Endodermal cell (in vitro differentiated cells): Measurements from ENCODE around the gene RCAN1. TPM values are rescaled to one million over a fixed set of nuclear protein-coding genes. Genes with fewer than 3 reads are reported as not detected.

ENCODE experiments used
- DNase-seq: peaks from one replicate; pipeline ENCODE4 v3.0.0-alpha.2; 2017
- H3K27ac ChIP-seq: 2 replicates; pipeline ENCODE4 v1.5.1; 2013; ENCODE audit warnings: mild to moderate bottlenecking, low read depth, low read length, moderate library complexity
- H3K27me3 ChIP-seq: 2 replicates; pipeline ENCODE4 v1.6.1; 2013; ENCODE audit warnings: mild to moderate bottlenecking, low read length, moderate library complexity; ENCODE audit not compliant: insufficient read depth, control insufficient read depth, poor library complexity, severe bottlenecking
- H3K36me3 ChIP-seq: 2 replicates; pipeline ENCODE4 v1.7.0; 2013; ENCODE audit warnings: mild to moderate bottlenecking, low read length, moderate library complexity; ENCODE audit not compliant: control insufficient read depth, insufficient read depth
- H3K4me1 ChIP-seq: one replicate; pipeline ENCODE4 v1.7.0; 2013; ENCODE audit warnings: low read length; ENCODE audit not compliant: control insufficient read depth, insufficient read depth
- H3K4me3 ChIP-seq: 2 replicates; pipeline ENCODE4 v1.5.1; 2013; ENCODE audit warnings: mild to moderate bottlenecking, low read length, moderate library complexity
- H3K9ac ChIP-seq: 2 replicates; pipeline ENCODE4 v1.6.1; 2013; ENCODE audit warnings: mild to moderate bottlenecking, low read length, moderate library complexity; ENCODE audit not compliant: poor library complexity, severe bottlenecking; ENCODE audit errors: extremely low read depth
- H3K9me3 ChIP-seq: 2 replicates; pipeline ENCODE4 v1.6.1; 2013; ENCODE audit warnings: mild to moderate bottlenecking, low read length, moderate library complexity; ENCODE audit not compliant: control insufficient read depth
- H3K27ac Mint-ChIP-seq: 2 replicates; pipeline ENCODE4 v1.8.0; 2020; ENCODE audit warnings: mixed read lengths
- H3K27me3 Mint-ChIP-seq: 2 replicates; pipeline ENCODE4 v1.8.0; 2021; ENCODE audit warnings: mild to moderate bottlenecking, mixed read lengths; ENCODE audit not compliant: insufficient read depth
- H3K36me3 Mint-ChIP-seq: 2 replicates; pipeline ENCODE4 v1.8.0; 2020; ENCODE audit warnings: low read depth, mixed read lengths
- H3K4me1 Mint-ChIP-seq: 2 replicates; pipeline ENCODE4 v1.8.0; 2020; ENCODE audit warnings: mixed read lengths
- H3K4me3 Mint-ChIP-seq: 2 replicates; pipeline ENCODE4 v1.8.0; 2020; ENCODE audit warnings: mild to moderate bottlenecking, moderate library complexity, mixed read lengths
- H3K9me3 Mint-ChIP-seq: 2 replicates; pipeline ENCODE4 v1.8.0; 2020; ENCODE audit warnings: mild to moderate bottlenecking, mixed read lengths
- CTCF ChIP-seq: fragments of 200-600 bp; sonication (generic); conservative IDR thresholded peaks from 2 replicates; pipeline ENCODE4 v1.5.0; 2021; ENCODE audit warnings: antibody characterized with exemption, mild to moderate bottlenecking
- whole genome bisulfite sequencing, 2 experiments: methylation state at CpG; one replicate each; pipeline versions ENCODE4 v1.1.5 to v1.1.7; 2013; ENCODE audit warnings: missing lambda C conversion rate in 2 of 2, mixed read lengths in 1 of 2; ENCODE audit not compliant: insufficient coverage in 1 of 2, insufficient read length in 1 of 2; 5-methylcytosine and 5-hydroxymethylcytosine counted together
- total RNA-seq, 2 donors: library from RNA; stranded (reverse); fragmentation: NEBNext Ultra II Directional in 1 of 2; extraction: Animal tissue kit (Norgen Biotek cat#: 25700) in 1 of 2; gene quantifications; 2 replicates in 1 of 2; 3 replicates in 1 of 2; pipeline ENCODE4 v1.2.1, GENCODE V29; 2021

RCAN1 gene
- total RNA-seq, 2 donors from 2014 or later, result 6.1 to 6.7 TPM

GRCh38 chr21:34574601-34575529 is 40.0 kb downstream of the RCAN1 start:
- no peaks in the 10 kb centered on the region for H3K36me3 ChIP-seq
- H3K27me3 ChIP-seq, result no peaks in the 10 kb centered on the region
- Mint-ChIP-seq H3K9me3 (no peaks in the 10 kb centered on the region), H3K27me3 (no peaks in the 10 kb centered on the region), H3K4me3 (no peak overlapping the region), H3K27ac (no peak overlapping the region), H3K4me1 (no peaks in the 10 kb centered on the region), H3K36me3 (no peaks in the 10 kb centered on the region)
- no peak for TF ChIP-seq CTCF
- H3K9me3 ChIP-seq, result no peaks in the 10 kb centered on the region
- no peak for DNase-seq
- H3K9ac ChIP-seq, result no peak overlapping the region
- no peak overlapping the region for H3K27ac ChIP-seq
- H3K4me3 ChIP-seq, result no peak overlapping the region
- WGBS, 2 experiments, result 94 to 96% methylated on average over 19 to 24 of the region's 24 CpGs
- no peaks in the 10 kb centered on the region for H3K4me1 ChIP-seq

- H3K27ac Mint-ChIP-seq, result no peak overlapping the region
- H3K36me3 Mint-ChIP-seq, result no peaks in the 10 kb centered on the region
- no peaks in the 10 kb centered on the region for H3K4me1 Mint-ChIP-seq
- no peaks in the 10 kb centered on the region for H3K36me3 ChIP-seq
- H3K27me3 Mint-ChIP-seq, result no peaks in the 10 kb centered on the region
- no peak overlapping the region for H3K4me3 Mint-ChIP-seq
- H3K4me3 ChIP-seq, result no peak overlapping the region
- no peaks in the 10 kb centered on the region for H3K9me3 ChIP-seq
- TF ChIP-seq CTCF, result no peak
- no peaks in the 10 kb centered on the region for H3K27me3 ChIP-seq
- DNase-seq, result no peak
- no peaks in the 10 kb centered on the region for H3K4me1 ChIP-seq
- no peak overlapping the region for H3K9ac ChIP-seq
- no peak overlapping the region for H3K27ac ChIP-seq
- 82 to 92% methylated on average over 5 to 7 of the region's 7 CpGs for WGBS, 2 experiments
- H3K9me3 Mint-ChIP-seq, result no peaks in the 10 kb centered on the region
Measured at GRCh38 chr21:34571994-34572393, 42.9 kb downstream of the RCAN1 start.

- Mint-ChIP-seq H3K27ac (no peak overlapping the region), H3K9me3 (no peaks in the 10 kb centered on the region), H3K36me3 (no peaks in the 10 kb centered on the region), H3K4me1 (no peaks in the 10 kb centered on the region), H3K27me3 (no peaks in the 10 kb centered on the region), H3K4me3 (no peak overlapping the region)
- Histone ChIP-seq H3K27ac (no peak overlapping the region), H3K9me3 (no peaks in the 10 kb centered on the region), H3K4me1 (no peaks in the 10 kb centered on the region), H3K36me3 (no peaks in the 10 kb centered on the region), H3K4me3 (no peak overlapping the region), H3K27me3 (no peaks in the 10 kb centered on the region), H3K9ac (no peak overlapping the region)
- WGBS, 2 experiments, result 90 to 93% methylated on average over 3 of the region's 3 CpGs
- TF ChIP-seq CTCF, result no peak
- no peak for DNase-seq
Measured at GRCh38 chr21:34570313-34570712, 44.6 kb downstream of the RCAN1 start.
